ENCODE data around the gene EVX2.

EVX2 gene

DNA sequence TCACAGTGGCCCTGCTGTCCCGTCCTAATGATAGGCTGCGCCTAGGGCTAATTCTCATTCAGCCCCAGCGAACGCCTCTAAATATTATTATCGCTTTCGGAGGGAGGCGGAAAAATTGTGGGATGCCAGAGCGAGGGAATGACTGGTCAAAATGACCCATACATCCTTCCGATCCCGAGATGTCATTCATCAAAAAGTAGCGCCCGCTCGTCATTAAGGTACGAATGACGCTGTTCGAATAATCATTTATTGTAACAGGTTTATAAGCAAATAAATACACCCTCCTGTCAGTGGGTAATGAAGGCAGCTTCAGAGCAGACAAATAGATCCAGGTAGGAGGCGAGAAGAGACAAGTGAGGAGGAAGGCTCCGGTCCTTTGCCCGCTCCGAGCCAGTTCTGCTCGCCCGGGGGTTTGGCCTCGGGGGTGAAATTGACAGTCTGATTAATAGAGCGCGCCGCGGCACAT is at the start of gene EVX2:
TSS of gene EVX2 (minus strand) at position 167 of the 466 bp plus-strand sequence. CDS start 186 bp downstream, outside the sequence.
- DNase-seq: peak; percentile 19

DNA sequence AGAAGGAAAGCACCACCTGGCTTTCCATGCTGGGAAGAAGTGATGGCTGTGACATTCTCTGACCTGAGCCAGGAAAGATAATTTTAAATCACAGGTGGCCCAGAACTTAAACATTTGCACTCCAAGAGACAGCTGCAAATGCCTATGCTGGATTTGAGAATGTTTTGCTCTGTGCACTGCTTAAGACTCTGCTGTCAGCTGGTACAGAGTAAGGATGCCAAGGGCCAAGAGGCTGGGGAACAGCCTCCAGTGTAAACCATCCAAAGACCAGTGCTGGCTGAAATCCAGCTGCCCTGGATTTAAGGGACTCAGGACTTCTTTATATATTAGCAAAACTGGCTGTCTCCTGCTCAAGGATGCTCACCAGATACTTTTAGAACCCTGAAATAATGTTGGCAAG is 49.6 kb upstream of the EVX2 start:
- DNase-seq: peak; percentile 41

DNA sequence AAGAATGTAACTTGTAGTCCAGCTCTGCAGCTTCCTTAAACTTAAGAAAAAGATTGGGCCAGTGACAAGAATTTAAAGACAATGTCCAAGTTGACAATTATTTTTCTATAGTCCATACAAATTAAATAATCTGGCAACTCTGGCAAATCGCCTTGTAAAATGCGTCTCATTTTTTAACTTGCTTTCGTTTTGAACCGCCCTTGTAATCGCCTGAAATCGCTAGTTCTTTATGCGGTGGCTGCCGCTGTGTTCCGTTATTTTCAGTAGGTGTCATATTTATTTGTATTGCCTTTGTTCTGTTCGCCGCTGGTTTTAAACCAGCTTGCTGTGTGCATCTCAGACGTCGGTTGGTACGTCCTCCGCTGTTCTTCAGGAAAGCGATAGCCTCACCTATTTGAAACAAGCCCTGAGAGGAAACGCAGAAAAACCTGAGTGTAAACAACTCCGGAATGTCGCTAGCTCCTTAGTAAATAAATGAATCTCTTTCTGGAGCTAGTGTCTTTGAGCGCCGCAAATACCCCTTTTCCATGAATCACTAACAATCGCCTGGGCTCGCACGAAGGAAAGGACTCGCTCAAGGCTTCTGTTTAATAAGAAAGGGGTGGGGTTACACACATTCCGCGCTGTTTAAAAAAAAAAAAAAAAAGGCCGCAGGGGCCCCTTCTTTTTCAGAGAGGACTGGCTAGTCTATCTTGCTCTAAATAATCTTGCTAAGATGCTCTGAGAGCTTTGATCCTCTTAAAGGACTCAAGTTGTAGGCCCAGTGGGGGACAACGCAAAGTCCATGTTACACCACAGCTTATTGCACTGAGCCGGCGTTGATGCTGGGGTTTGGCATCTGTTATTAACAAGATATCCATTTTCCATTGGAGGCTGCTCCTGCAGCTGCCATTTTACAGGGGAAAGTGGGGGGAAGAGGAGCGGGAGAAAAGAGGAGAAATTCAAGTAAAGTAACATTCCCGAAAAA is 48.7 kb upstream of the EVX2 start:
- peak; percentile 32 for DNase-seq

DNA sequence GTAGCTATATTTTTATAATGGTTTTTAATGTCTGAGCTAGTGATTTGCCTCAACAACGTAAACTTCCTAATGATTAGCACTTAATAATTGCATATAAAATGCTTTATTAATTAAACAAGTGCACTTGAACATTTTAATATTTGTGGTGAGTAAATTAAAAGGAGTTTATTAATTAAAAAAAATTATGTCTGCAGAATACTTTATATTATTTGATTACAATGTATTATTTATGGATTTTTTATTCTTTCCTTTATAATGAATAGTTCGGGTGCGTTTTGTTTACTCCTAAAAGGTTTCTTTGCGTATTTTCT is 48.0 kb upstream of the EVX2 start:
- DNase-seq: no peak

DNA sequence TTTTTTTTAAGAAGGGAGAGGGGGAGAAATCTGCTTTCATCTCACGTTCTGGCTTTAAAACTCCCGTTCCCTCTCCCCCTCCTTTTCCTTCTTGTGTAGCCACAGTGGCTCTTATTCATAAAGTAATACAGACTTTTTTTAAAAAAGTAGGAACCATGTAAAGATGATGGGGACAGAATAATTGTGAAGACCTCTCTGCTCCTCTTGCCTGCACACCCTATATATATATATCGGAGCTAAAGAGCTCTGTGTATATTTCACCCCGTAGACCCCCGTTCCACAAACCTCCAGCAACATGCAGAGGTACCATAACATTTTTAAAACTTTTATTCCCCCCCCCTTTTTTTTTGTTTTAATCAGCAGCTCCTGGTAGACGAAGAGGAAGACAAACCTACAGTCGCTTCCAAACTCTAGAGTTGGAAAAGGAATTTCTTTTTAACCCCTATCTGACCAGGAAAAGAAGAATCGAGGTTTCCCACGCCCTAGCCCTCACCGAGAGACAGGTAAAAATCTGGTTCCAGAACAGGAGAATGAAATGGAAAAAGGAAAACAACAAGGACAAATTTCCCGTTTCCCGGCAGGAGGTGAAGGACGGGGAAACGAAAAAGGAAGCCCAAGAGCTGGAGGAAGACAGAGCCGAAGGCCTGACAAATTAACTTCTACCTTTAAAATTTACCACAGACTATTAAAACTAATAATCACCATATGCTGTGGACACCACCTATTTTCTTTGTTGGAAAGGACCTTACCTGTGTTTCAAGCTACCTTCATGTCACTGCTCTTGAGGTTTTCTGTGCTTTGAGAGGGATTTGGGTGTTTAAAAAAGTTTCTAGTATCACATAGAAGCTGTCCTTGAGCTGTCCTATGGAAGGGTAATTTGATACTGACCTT is 47.4 kb upstream of the EVX2 start:
- DNase-seq: no peak

DNA sequence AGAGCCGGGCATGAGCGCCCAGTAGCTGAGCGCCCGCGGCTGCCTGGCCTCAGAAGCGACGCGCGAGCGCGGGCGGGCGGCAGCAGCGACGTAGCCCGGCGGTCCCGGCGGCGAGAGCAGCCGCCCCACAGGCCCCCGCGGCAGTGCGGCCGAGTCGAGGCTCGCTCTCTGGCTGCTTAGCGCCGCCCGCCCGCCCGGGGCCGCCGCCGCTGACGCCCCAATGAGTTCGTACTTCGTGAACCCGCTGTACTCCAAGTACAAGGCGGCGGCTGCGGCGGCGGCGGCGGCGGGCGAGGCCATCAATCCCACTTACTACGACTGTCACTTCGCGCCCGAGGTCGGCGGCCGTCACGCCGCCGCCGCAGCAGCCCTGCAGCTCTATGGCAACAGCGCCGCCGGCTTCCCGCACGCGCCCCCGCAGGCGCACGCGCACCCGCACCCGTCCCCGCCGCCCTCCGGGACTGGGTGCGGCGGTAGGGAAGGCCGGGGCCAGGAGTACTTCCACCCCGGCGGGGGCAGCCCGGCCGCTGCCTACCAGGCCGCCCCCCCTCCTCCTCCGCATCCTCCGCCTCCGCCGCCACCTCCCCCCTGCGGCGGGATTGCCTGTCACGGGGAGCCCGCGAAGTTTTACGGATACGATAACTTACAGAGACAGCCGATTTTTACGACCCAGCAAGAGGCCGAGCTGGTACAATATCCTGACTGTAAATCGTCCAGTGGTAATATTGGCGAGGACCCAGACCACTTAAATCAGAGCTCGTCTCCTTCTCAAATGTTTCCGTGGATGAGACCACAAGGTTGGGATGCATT is 46.6 kb upstream of the EVX2 start:
- DNase-seq: peak; percentile 78

DNA sequence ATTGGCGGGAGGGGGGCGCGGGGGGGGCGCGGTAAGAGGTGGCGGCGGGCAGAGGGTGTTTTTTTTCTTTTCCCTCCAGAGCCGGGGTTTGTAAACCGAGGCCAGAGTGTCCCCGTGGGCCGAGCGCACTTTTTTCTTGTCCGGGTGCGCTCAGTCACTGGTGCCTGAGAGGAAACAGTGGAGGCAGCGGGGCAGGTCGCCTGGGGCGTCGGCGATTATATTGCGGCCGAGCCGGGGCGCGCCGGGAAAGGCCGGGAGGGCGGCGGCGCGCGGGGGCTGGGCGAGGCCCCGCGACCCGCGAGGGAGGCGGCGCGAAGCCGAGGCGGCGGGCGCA is 46.0 kb upstream of the EVX2 start:
- no peak for DNase-seq

DNA sequence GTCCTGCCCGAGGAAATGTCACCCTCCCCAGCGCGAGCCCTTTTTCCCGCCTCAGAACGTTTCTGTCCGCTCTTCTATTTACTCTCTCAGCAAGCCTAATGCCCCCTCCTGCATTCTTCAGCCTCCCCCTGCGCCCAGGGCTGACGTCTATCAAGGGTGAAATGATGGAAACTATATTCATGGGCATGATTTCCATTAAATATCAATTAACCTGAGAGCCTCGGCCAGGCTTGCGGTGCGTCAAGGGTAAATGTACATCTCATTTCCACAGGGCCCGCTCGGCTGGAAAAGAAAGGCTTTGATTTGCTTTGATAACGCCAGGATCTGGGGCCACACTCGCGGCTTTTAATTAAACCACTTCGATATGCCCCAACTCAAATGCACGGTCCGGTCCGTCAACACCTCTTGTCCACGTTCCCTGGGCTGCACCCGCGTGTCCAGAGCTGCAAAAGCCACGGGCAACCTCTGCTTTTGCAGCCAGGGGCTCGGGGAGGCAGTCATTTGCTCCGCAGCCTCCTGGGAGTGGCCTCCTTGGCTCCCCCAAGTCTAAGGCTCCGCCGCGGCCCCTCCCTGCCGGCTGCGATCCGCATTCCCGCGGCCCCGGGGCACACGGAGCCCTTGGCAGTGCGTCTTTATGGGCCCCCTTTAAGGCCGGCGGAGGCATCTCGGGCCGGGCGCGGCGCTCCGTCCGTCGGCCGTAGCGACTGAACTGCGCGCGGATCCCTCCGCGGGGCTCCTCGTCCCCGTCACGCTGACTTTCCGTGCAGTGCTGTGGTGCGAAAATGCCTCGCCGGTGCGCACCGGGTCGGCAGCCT is 45.4 kb upstream of the EVX2 start, which contains the start of gene HOXD8:
TSS of gene HOXD8 (plus strand) at position 724 of the 815 bp plus-strand sequence. CDS start 662 bp downstream, outside the sequence.
- DNase-seq: peak; percentile 89

DNA sequence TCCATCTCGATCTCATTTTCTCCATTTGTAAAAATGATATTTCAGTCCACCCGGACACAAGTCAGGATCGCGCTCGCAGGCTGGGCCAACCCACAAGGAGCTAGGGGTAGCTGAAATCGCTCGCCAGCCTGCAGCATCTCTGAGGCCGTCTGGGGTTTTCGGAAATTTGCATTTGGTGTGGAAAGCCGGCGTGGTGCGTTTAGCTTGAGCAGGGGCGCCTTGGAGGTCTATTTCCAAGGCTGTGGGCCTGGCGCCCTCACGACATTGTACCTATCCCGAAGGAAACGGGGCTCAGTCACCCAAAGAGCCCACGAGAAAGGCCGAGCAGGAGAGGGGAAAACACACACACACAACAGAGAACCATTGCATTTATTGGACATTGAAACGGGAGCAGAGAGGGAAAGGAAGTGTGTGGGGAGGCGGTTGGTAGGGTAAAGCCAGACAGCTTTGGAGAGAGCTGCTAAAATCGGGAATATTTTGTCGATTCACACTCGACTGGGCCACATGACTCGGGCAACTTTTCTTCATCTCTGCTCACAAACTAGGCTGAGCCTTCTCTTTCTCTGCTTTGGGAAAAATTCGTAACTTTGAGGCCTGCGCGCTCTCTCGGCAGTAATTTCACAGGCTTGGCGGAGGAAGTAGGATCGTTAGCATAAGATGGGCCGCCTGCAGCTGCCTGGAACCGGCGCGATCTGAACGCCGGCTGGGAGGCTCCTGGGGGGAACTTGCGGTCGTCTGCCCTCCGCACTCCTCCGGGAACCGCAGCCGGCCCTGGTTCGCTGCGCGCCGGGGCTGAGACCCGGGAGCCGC is 44.6 kb upstream of the EVX2 start:
- peak; percentile 76 for DNase-seq

DNA sequence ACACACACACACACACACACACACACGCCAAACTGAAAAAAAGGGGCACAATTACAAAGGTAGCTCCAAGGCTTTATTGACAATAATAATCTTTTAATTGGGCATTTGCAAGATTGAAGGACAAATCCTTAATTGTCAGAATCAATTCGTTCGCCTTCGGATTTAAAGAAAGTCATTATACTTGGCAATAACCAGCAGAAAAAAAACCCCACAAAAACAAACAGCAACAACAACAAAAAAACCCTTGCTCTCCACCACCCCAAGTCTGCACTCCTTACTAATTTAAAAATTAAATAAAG is 44.0 kb upstream of the EVX2 start:
- DNase-seq: no peak

DNA sequence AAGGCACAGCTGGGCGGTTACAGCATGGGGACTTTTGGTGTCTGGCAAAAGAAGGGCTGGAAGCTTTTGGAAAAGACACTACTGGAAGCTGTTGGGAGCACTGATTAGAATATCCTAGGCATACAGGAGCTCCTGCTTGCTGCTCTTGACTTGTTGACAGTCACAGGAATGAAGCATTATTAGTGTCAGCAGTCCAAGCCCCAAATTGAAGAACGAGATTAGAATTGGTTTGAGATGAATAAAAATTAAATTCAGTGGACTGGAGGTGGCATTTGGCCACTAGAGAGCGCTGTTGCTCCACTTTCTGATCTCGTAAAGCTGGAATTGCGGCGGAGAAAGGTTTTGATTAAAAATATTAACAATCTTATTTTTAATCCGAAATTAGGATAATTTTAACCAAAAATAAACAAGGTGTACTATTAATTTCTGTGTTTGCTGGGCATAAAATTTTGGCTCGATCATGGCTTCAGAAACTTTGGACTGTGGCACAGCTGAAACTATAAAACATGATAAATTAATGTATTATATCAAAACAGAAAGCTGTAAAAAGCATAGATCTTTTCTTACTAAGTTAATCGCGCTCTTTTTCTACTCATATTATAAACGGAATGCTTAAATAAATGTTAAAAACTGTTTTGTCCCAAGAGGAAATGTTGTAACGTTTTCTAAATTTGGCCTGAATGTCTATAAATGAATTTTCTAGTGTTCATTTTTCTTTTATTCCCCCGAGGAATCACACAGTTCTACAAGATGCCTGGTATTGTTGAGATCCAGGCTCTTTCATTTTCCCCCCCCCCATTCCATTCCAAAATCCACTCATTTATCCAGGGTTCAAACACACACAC is 43.4 kb upstream of the EVX2 start:
- peak; percentile 78 for DNase-seq

DNA sequence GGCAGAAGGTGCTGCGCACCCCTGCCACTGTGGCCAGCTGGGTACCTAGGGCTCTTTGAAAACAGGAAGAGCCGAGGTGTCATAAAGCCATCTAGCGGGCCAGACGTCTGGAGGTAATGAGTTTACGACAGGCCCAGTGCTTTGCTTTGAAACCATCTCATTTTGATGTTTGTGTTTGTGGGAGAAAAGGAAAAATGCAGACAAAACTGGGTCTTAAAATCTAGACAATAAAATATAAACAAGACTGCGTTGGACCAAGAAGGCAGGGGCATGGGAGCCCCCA is 42.0 kb upstream of the EVX2 start:
- no peak for DNase-seq

DNA sequence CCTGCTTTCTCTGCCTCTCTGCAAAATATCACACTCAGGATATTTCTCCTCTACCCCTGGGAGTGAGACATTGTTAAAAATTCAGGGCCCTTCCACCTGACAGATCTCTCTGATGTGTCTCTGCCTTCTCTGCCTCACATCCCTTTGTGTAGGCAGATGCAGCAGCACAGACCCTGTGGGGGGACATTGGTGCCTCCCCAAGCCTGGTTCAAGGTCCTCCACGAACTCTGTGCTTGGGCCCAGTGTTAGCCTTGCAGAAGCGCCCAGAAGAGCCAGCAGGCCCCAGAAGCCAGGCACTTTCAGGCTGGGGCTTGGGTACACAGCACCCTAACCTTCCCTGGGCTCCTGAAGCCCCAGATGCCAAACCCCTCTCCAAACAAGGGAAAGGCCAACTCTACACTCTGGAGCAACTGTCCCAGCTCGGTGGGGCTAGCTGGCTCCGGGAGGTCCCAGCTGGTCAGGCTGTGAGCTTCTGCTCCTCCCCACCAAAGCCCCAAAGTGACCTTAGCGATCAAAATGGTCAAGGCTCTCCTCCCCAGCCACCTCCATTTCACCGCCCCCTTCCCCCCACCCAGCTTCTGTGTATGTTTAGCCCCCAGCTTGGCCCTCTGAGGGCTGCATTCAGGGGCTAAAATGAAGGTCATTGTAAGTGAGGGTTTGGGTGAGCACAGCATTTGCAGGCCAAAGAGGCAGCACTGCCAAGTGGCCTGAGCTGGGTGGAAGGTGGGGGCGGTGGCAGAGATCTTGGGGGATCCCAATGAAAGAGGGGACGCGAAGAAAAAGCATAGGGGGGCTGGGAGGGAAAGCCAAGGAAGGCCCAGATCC is 41.4 kb upstream of the EVX2 start:
- DNase-seq: no peak

DNA sequence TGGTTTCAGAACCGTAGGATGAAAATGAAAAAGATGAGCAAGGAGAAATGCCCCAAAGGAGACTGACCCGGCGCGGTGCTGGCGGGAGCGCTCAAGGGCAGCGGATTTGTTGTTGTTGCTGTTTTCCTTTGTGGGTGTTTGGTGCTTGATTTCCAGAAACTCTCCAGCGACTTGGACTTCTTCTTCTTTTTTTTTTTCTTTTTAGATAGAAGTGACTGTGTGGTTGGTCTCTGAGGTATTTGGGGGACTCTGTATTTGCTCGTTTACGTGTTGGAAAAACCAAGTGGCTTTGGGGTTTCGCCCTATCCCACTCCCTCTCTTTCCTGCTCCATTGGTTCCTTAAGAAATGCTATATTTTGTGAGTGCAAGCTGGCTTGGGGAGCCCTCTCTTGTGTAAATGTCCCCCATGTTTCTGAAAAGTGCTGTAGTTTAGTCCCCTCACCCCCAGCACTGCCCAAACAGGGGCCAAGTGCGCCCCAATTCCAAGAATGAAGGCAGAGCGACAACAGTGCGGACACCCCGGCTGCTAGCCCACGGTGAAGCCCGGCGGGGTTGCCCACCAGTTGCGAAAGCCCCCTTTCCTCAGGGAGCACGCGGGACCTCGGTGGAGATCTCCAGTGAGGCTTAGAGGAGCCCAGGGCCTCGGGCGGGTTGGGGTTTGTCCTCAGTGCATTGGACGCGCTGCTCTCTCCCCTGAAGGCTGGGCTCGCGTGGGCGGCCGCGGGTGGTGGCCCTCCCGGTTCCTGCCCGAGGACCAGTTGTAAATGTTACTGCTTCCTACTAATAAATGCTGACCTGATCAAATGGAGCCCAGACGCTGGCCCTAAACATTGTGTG is 40.6 kb upstream of the EVX2 start:
- no peak for DNase-seq

DNA sequence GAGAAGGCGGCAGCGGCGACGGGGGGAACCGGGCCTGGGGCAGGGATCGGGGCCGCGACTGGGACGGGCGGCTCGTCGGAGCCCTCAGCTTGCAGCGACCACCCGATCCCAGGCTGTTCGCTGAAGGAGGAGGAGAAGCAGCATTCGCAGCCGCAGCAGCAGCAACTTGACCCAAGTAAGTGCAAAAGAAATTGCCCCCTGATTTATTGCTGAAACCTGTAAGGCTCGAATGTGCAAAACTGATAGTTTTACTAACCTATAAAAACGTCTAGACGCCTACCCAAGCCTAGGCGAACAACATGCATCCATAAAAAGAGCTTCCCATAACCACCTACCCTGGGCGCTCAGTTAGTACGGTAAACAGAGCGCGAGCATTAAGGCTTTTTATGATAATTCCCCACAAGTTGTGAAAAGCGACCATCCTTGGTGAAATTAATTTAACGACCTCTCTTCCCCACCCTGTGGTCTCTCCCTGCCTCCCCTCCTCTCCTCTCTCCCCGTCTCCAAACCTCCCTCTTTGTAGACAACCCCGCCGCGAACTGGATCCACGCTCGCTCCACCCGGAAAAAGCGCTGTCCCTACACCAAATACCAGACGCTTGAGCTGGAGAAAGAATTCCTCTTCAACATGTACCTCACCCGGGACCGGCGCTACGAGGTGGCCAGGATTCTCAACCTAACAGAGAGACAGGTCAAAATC is 39.8 kb upstream of the EVX2 start:
- DNase-seq: peak; percentile 33

DNA sequence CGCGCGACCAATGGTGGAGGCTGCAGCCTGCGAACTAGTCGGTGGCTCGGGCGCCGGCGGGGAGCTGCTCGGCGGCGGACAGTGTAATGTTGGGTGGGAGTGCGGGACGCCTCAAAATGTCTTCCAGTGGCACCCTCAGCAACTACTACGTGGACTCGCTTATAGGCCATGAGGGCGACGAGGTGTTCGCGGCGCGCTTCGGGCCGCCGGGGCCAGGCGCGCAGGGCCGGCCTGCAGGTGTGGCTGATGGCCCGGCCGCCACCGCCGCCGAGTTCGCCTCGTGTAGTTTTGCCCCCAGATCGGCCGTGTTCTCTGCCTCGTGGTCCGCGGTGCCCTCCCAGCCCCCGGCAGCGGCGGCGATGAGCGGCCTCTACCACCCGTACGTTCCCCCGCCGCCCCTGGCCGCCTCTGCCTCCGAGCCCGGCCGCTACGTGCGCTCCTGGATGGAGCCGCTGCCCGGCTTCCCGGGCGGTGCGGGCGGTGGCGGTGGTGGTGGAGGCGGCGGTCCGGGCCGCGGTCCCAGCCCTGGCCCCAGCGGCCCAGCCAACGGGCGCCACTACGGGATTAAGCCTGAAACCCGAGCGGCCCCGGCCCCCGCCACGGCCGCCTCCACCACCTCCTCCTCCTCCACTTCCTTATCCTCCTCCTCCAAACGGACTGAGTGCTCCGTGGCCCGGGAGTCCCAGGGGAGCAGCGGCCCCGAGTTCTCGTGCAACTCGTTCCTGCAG is 39.1 kb upstream of the EVX2 start, which contains the start of gene HOXD9:
TSS of gene HOXD9 (plus strand) at position 37 of the 728 bp plus-strand sequence. CDS start at position 87, 50 bp downstream.
- peak; percentile 84 for DNase-seq
